Measurements from ENCODE around the gene BIN1.

Gene BIN1

GRCh38 chr2:127104166-127104660 is 2.7 kb downstream of the BIN1 start:
- WGBS (ENCODE audit: insufficient coverage, insufficient read length), result no CpG with 5 or more reads among the region's 8 CpGs
- no peak for DNase-seq (ENCODE audit: low read depth, low spot score)
- Histone ChIP-seq H3K27me3 (ENCODE audit: control insufficient read depth, insufficient read depth, low read length) (no peaks in the 10 kb centered on the region), H3K27ac (ENCODE audit: low read length) (no peak overlapping the region), H3K4me1 (ENCODE audit: control insufficient read depth, insufficient read depth, low read length) (peaks cover 7% of the 10 kb centered on the region; the same call in 1 of the 2 replicates), H3K9me3 (ENCODE audit: control insufficient read depth, insufficient read depth, low read length) (no peaks in the 10 kb centered on the region), H3K36me3 (ENCODE audit: control insufficient read depth, insufficient read depth, low read length) (no peaks in the 10 kb centered on the region), H3K4me3 (ENCODE audit: low read length) (no peak overlapping the region)

- H3K36me3 ChIP-seq (ENCODE audit: control insufficient read depth, insufficient read depth, low read length), result no peaks in the 10 kb centered on the region
- DNase-seq (ENCODE audit: low read depth, low spot score), result no peak
- no peaks in the 10 kb centered on the region for H3K27me3 ChIP-seq (ENCODE audit: control insufficient read depth, insufficient read depth, low read length)
- no peak overlapping the region for H3K27ac ChIP-seq (ENCODE audit: low read length)
- no peak overlapping the region for H3K4me3 ChIP-seq (ENCODE audit: low read length)
- WGBS (ENCODE audit: insufficient coverage, insufficient read length), result no CpG with 5 or more reads among the region's 24 CpGs
- H3K4me1 ChIP-seq (ENCODE audit: control insufficient read depth, insufficient read depth, low read length), result peaks cover 9% of the 10 kb centered on the region
- H3K9me3 ChIP-seq (ENCODE audit: control insufficient read depth, insufficient read depth, low read length), result no peaks in the 10 kb centered on the region
These were observed 3.5 kb downstream of the BIN1 start for GRCh38 chr2:127103243-127104165.

GRCh38 chr2:127102521-127103242 is 4.3 kb downstream of the BIN1 start:
- WGBS (ENCODE audit: insufficient coverage, insufficient read length), result no CpG with 5 or more reads among the region's 5 CpGs
- no peak for DNase-seq (ENCODE audit: low read depth, low spot score)

GRCh38 chr2:127101756-127102477 is 5.0 kb downstream of the BIN1 start:
- H3K4me1 ChIP-seq (ENCODE audit: control insufficient read depth, insufficient read depth, low read length), result peaks cover 10% of the 10 kb centered on the region
- H3K4me3 ChIP-seq (ENCODE audit: low read length), result no peak overlapping the region
- no peak overlapping the region for H3K27ac ChIP-seq (ENCODE audit: low read length)
- no peak for DNase-seq (ENCODE audit: low read depth, low spot score)
- WGBS (ENCODE audit: insufficient coverage, insufficient read length), result no CpG with 5 or more reads among the region's 10 CpGs
- H3K27me3 ChIP-seq (ENCODE audit: control insufficient read depth, insufficient read depth, low read length), result no peaks in the 10 kb centered on the region
- H3K9me3 ChIP-seq (ENCODE audit: control insufficient read depth, insufficient read depth, low read length), result no peaks in the 10 kb centered on the region
- H3K36me3 ChIP-seq (ENCODE audit: control insufficient read depth, insufficient read depth, low read length), result no peaks in the 10 kb centered on the region

More at GRCh38 chr2:127102521-127103242, 4.3 kb downstream of the BIN1 start:
- Histone ChIP-seq H3K36me3 (ENCODE audit: control insufficient read depth, insufficient read depth, low read length) (no peaks in the 10 kb centered on the region), H3K4me3 (ENCODE audit: low read length) (no peak overlapping the region), H3K4me1 (ENCODE audit: control insufficient read depth, insufficient read depth, low read length) (peaks cover 9% of the 10 kb centered on the region), H3K9me3 (ENCODE audit: control insufficient read depth, insufficient read depth, low read length) (no peaks in the 10 kb centered on the region), H3K27me3 (ENCODE audit: control insufficient read depth, insufficient read depth, low read length) (no peaks in the 10 kb centered on the region), H3K27ac (ENCODE audit: low read length) (no peak overlapping the region)

- no peak for DNase-seq (ENCODE audit: low read depth, low spot score)
- no peaks in the 10 kb centered on the region for H3K36me3 ChIP-seq (ENCODE audit: control insufficient read depth, insufficient read depth, low read length)
- WGBS (ENCODE audit: insufficient coverage, insufficient read length), result no CpG with 5 or more reads among the region's 6 CpGs
- H3K4me1 ChIP-seq (ENCODE audit: control insufficient read depth, insufficient read depth, low read length), result peaks cover 10% of the 10 kb centered on the region
- no peak overlapping the region for H3K4me3 ChIP-seq (ENCODE audit: low read length)
- H3K27ac ChIP-seq (ENCODE audit: low read length), result no peak overlapping the region
- H3K27me3 ChIP-seq (ENCODE audit: control insufficient read depth, insufficient read depth, low read length), result no peaks in the 10 kb centered on the region
- no peaks in the 10 kb centered on the region for H3K9me3 ChIP-seq (ENCODE audit: control insufficient read depth, insufficient read depth, low read length)
These were observed 5.8 kb downstream of the BIN1 start for GRCh38 chr2:127101048-127101611.

GRCh38 chr2:127100251-127101047 is 6.5 kb downstream of the BIN1 start:
- H3K27ac ChIP-seq (ENCODE audit: low read length), result no peak overlapping the region
- no CpG with 5 or more reads among the region's 15 CpGs for WGBS (ENCODE audit: insufficient coverage, insufficient read length)
- no peaks in the 10 kb centered on the region for H3K9me3 ChIP-seq (ENCODE audit: control insufficient read depth, insufficient read depth, low read length)
- H3K4me3 ChIP-seq (ENCODE audit: low read length), result no peak overlapping the region
- DNase-seq (ENCODE audit: low read depth, low spot score), result no peak
- H3K27me3 ChIP-seq (ENCODE audit: control insufficient read depth, insufficient read depth, low read length), result no peaks in the 10 kb centered on the region
- H3K4me1 ChIP-seq (ENCODE audit: control insufficient read depth, insufficient read depth, low read length), result peaks cover 12% of the 10 kb centered on the region
- no peaks in the 10 kb centered on the region for H3K36me3 ChIP-seq (ENCODE audit: control insufficient read depth, insufficient read depth, low read length)

- no peak overlapping the region for H3K27ac ChIP-seq (ENCODE audit: low read length)
- H3K4me1 ChIP-seq (ENCODE audit: control insufficient read depth, insufficient read depth, low read length), result peaks cover 9% of the 10 kb centered on the region; the same call in 1 of the 2 replicates
- no peak for DNase-seq (ENCODE audit: low read depth, low spot score)
- no peaks in the 10 kb centered on the region for H3K9me3 ChIP-seq (ENCODE audit: control insufficient read depth, insufficient read depth, low read length)
- no peaks in the 10 kb centered on the region for H3K36me3 ChIP-seq (ENCODE audit: control insufficient read depth, insufficient read depth, low read length)
- no CpG with 5 or more reads among the region's 7 CpGs for WGBS (ENCODE audit: insufficient coverage, insufficient read length)
- no peak overlapping the region for H3K4me3 ChIP-seq (ENCODE audit: low read length)
- no peaks in the 10 kb centered on the region for H3K27me3 ChIP-seq (ENCODE audit: control insufficient read depth, insufficient read depth, low read length)
These were observed 8.2 kb downstream of the BIN1 start for GRCh38 chr2:127098711-127099110.

- no CpG with 5 or more reads among the region's 16 CpGs for WGBS (ENCODE audit: insufficient coverage, insufficient read length)
- no peak overlapping the region for H3K27ac ChIP-seq (ENCODE audit: low read length)
These were observed 8.9 kb downstream of the BIN1 start for GRCh38 chr2:127097841-127098651.

GRCh38 chr2:127097471-127097765 is 9.5 kb downstream of the BIN1 start:
- peaks cover 9% of the 10 kb centered on the region; the same call in 1 of the 2 replicates for H3K4me1 ChIP-seq (ENCODE audit: control insufficient read depth, insufficient read depth, low read length)
- WGBS (ENCODE audit: insufficient coverage, insufficient read length), result no CpG with 5 or more reads among the region's 3 CpGs

More at GRCh38 chr2:127097841-127098651, 8.9 kb downstream of the BIN1 start:
- Histone ChIP-seq H3K4me1 (ENCODE audit: control insufficient read depth, insufficient read depth, low read length) (peaks cover 9% of the 10 kb centered on the region; the same call in 1 of the 2 replicates), H3K4me3 (ENCODE audit: low read length) (no peak overlapping the region), H3K27me3 (ENCODE audit: control insufficient read depth, insufficient read depth, low read length) (no peaks in the 10 kb centered on the region), H3K36me3 (ENCODE audit: control insufficient read depth, insufficient read depth, low read length) (no peaks in the 10 kb centered on the region), H3K9me3 (ENCODE audit: control insufficient read depth, insufficient read depth, low read length) (no peaks in the 10 kb centered on the region)
- DNase-seq (ENCODE audit: low read depth, low spot score), result no peak

More at GRCh38 chr2:127097471-127097765, 9.5 kb downstream of the BIN1 start:
- Histone ChIP-seq H3K27ac (ENCODE audit: low read length) (no peak overlapping the region), H3K4me3 (ENCODE audit: low read length) (no peak overlapping the region), H3K36me3 (ENCODE audit: control insufficient read depth, insufficient read depth, low read length) (no peaks in the 10 kb centered on the region), H3K27me3 (ENCODE audit: control insufficient read depth, insufficient read depth, low read length) (no peaks in the 10 kb centered on the region), H3K9me3 (ENCODE audit: control insufficient read depth, insufficient read depth, low read length) (no peaks in the 10 kb centered on the region)
- DNase-seq (ENCODE audit: low read depth, low spot score), result no peak

All from iPS DF 6.9 (cell line).